ENCODE results near the gene PGA3.
"Not testable (repeated sequence)": the region's sequence is repeated elsewhere in the genome, so short reads cannot be mapped to it uniquely, and the experiment has no call there.

Gene PGA3

DNA sequence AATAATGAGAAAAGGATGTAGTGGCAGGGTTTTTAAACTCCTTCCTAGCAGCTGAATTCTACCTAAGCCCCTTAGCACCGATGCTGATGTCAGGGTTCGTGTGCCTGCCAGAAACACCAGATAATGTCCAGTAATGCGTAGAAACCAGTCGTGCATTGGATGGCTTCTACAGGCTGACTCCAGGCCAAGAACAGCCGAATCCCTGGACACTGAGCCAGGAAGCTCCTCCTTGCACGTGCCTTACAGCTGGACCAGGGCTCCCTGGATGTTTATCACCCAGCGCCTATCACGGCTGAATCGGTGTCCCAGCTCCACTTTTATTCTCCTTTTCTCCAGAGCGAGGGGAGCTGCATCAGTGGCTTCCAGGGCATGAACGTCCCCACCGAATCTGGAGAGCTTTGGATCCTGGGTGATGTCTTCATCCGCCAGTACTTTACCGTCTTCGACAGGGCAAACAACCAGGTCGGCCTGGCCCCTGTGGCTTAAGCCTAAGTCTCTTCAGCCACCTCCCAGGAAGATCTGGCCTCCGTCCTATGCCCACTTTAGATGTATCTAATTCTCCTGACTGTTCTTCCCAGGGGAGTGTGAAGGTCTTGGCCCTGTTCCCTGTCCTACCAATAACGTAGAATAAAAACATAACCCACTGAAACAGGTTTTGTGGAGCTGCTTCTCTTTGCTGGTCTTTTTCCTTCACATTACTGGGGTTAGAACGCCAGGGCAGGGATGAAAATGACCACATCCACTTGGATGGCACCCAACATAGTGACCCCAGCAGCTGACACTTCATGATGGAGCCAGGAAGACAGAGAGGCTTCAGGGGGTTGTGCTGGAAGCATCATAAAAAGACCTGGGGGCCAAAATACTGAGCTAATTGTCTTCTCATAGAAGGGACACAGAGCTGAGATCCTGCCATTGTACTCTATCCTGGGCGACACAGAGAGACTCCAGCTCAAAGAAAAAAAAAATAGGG lies 47.8 kb downstream of the PGA3 start:
- not testable (repeated sequence) for DNase-seq (ENCODE audit: low spot score)

DNA sequence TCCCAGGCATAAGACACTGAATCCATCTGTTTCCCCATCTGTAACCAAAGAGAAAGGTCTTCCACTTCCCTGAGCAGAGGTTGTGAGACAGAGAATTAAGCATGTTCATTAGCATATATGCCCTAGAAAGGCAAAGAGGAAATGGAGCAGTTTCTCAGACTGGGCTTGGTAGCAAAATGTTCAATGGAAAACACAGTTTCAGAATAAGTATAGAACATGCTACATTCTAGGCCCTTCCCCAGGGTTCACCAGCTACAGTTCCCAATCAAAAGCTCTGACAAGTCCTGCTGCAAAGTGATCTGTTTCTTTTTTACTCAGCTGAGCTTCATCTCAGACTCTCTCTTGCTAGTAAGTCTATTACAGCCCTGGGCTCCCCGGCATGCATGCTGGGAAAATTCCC lies 49.0 kb downstream of the PGA3 start:
- not testable (repeated sequence) for DNase-seq (ENCODE audit: low spot score)

DNA sequence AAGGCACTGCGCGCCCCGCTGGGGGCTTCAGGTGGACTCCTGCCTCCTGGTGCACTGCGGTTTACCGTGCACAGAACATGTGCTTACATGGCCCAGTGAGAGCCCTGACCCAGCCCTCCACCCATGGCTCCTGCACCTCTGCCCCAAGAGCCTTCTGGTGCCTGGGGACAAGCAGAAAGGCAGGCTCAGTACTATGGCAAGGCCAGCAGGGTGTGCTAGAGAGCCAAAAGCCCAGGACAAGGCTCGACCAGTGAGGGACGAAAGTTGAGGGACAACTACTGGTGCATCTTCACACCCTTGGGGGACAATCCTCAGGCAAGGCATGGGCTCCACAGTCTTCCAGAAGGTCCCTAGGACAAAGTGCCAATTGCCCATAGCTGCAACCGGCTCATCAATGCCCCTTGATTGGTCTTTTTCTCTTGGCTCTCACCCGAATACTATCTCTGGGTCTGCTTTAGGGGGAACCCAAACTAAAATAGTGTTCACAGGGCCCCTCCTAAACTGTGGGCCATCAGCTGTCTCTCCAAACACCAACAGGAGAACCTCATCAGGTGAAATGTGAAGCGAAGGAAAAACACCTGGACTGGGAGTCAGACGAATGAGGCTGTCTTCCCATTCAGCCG lies 51.2 kb downstream of the PGA3 start:
- peak; percentile 86 for DNase-seq (ENCODE audit: low spot score)

DNA sequence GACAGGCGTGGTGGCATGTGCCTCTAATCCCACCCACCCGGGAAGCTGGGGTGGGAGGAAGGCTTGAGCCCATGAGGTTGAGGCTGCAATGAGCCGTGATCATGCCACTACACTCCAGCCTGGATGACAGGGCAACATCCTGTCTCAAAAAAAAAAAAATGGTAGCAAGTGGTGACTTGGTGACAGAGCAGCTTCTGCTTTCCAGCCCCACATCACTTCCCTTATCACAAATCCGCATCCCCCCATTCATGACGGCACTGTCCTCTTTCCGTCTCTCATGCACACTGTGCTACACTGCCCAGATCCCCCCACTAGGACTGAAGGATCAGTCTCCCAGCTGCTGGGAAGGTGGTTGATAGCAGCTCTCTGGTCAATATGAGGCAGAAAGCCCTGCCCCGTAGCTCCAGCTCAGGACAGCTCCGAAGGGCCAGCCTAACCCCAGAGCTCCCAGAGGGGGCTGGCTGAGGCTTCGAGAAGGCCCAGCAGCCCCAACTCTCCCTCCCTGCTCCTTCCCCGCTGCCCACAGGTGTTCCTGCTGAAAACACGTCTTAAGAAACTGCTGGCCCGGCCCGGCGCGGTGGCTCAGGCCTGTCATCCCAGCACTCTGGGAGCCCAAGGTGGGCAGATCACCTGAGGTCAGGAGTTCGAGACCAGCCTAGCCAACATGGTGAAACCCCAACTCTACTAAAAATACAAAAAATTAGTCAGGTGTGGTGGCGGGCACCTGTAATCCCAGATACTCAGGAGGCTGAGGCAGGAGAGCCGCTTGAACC lies 53.6 kb downstream of the PGA3 start:
- DNase-seq (ENCODE audit: low spot score), result no peak

DNA sequence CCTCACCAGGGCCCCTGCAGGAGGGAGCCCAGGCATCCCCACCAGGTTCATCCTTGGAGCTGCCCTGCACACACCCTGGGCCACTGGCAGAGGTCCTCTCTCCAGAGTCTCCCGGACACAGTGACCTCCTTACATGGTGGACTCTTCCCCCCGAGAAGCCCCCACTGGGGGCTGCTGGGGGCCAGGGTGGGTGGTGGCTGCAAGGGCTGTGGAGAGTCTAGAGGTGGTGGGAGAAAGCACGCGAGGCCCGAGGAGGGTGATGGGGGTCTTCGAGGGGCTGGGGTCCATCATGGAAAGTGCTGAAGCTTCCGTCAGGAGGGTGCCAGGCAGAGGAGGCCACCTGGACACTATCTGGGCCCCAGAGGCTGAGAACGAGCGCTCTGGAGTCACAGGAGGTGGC lies 55.2 kb downstream of the PGA3 start:
- DNase-seq (ENCODE audit: low spot score), result no peak

DNA sequence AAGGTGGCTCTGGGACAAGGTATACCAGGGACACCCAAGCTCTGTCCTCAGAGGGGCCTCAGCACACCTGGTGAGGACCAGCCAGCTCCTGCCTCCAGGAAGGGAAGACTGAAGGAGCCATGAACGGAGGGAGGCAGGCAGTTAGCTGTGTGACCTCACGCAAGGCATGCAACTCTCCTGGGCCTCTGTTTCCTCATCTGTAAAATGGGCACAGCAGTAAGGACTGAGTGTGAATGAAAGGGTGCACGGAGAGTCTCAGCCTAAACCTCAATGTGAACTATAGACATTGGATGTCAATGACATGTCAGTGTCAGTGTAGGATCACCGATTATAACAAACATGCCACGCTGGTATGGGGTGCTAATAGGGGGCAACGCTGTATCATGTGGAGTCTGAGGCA lies 56.0 kb downstream of the PGA3 start:
- no peak for DNase-seq (ENCODE audit: low spot score)
